ENCODE measurements around the gene ANKS1B. TPM values are rescaled to one million over a fixed set of nuclear protein-coding genes. Genes with fewer than 3 reads are reported as not detected.
A peak's percentile ranks its signal among the peaks of the same experiment; 100 is the strongest.
"Not testable (repeated sequence)": the region's sequence is repeated elsewhere in the genome, so short reads cannot be mapped to it uniquely, and the experiment has no call there.

The ANKS1B gene
- 1 to 10 TPM; 2.1 to 7.4 (median 3.4) TPM for total RNA-seq
- polyA plus RNA-seq = 0.43 TPM
- long read RNA-seq, donor 1, partial matches to known transcripts = 0 of 1 reads
- long read RNA-seq, donor 1, other reads (novel, unspliced or antisense) = 1 of 1 reads
- long read RNA-seq, donor 2, partial matches to known transcripts = 0 of 1 reads
- long read RNA-seq, donor 2, other reads (novel, unspliced or antisense) = 1 of 1 reads
- long read RNA-seq, donor 3 = 0 reads
- long read RNA-seq, donor 4 = 0 reads

- WGBS = 1% methylated on average over 98 of the region's 98 CpGs
- H3K27ac ChIP-seq (ENCODE audit: low read length) = no peak within 1 kb of the TSS
- no peaks in the 10 kb centered on the region for H3K27me3 ChIP-seq (ENCODE audit: control insufficient read depth, insufficient read depth)
- ATAC-seq (peak; percentile 93), DNase-seq (peak; percentile 66 to 85 (median 81))
- intact Hi-C loops (cut with DNase I) = no loop called here
- no peaks in the 10 kb centered on the region for H3K9me3 ChIP-seq (ENCODE audit: control insufficient read depth, low read length)
- H3K4me1 ChIP-seq (ENCODE audit: control insufficient read depth, insufficient read depth, low read length) = no peaks in the 10 kb centered on the region
- H3K4me3 ChIP-seq (ENCODE audit: low read length) = peak within 1 kb of the TSS; percentile 79
Measured at GRCh38 chr12:99984271-99985128, at the start of gene ANKS1B. Gene ANKS1B, minus strand, starts transcription at chr12:99984936. Its CDS starts 699 bp downstream, at chr12:99984237.

- Histone ChIP-seq H3K27me3 (ENCODE audit: control insufficient read depth, insufficient read depth) (no peaks in the 10 kb centered on the region), H3K27ac (ENCODE audit: low read length) (no peak overlapping the region), H3K4me1 (ENCODE audit: control insufficient read depth, insufficient read depth, low read length) (no peaks in the 10 kb centered on the region), H3K9me3 (ENCODE audit: control insufficient read depth, low read length) (no peaks in the 10 kb centered on the region), H3K4me3 (ENCODE audit: low read length) (no peak overlapping the region)
- intact Hi-C loops (cut with DNase I) = no loop called here
- 82% methylated on average over 2 of the region's 2 CpGs for WGBS
- ATAC-seq = no peak
- DNase-seq = no peak
Measured at GRCh38 chr12:100031836-100032235, 47.1 kb upstream of the ANKS1B start.

- H3K4me3 ChIP-seq (ENCODE audit: low read length) = no peak overlapping the region
- no peak overlapping the region for H3K27ac ChIP-seq (ENCODE audit: low read length)
- no peaks in the 10 kb centered on the region for H3K4me1 ChIP-seq (ENCODE audit: control insufficient read depth, insufficient read depth, low read length)
- H3K9me3 ChIP-seq (ENCODE audit: control insufficient read depth, low read length) = no peaks in the 10 kb centered on the region
- ATAC-seq = no peak
- intact Hi-C loops (cut with DNase I) = no loop called here
- H3K27me3 ChIP-seq (ENCODE audit: control insufficient read depth, insufficient read depth) = no peaks in the 10 kb centered on the region
- no peak for DNase-seq
- WGBS = 81% methylated on average over 3 of the region's 3 CpGs
Measured at GRCh38 chr12:100027671-100028070, 42.9 kb upstream of the ANKS1B start.

- no peaks in the 10 kb centered on the region for H3K4me1 ChIP-seq (ENCODE audit: control insufficient read depth, insufficient read depth, low read length)
- no peaks in the 10 kb centered on the region for H3K27me3 ChIP-seq (ENCODE audit: control insufficient read depth, insufficient read depth)
- WGBS = 85% methylated on average over 1 of the region's 1 CpG
- H3K4me3 ChIP-seq (ENCODE audit: low read length) = no peak overlapping the region
- no peak overlapping the region for H3K27ac ChIP-seq (ENCODE audit: low read length)
- intact Hi-C loops (cut with DNase I) = no loop called here
- no peak for ATAC-seq
- no peak for DNase-seq
- no peaks in the 10 kb centered on the region for H3K9me3 ChIP-seq (ENCODE audit: control insufficient read depth, low read length)
Measured at GRCh38 chr12:100026241-100026640, 41.5 kb upstream of the ANKS1B start.

GRCh38 chr12:100024974-100025555, 40.3 kb upstream of the ANKS1B start:
- H3K27ac ChIP-seq (ENCODE audit: low read length) = no peak overlapping the region

GRCh38 chr12:100020370-100020769, 35.6 kb upstream of the ANKS1B start:
- WGBS = 67% methylated on average over 1 of the region's 1 CpG
- intact Hi-C loops (cut with DNase I) = no loop called here
- DNase-seq (no peak), ATAC-seq (no peak)
- Histone ChIP-seq H3K27ac (ENCODE audit: low read length) (no peak overlapping the region), H3K27me3 (ENCODE audit: control insufficient read depth, insufficient read depth) (no peaks in the 10 kb centered on the region), H3K4me1 (ENCODE audit: control insufficient read depth, insufficient read depth, low read length) (no peaks in the 10 kb centered on the region), H3K4me3 (ENCODE audit: low read length) (no peak overlapping the region), H3K9me3 (ENCODE audit: control insufficient read depth, low read length) (no peaks in the 10 kb centered on the region)

More at GRCh38 chr12:100024974-100025555, 40.3 kb upstream of the ANKS1B start:
- intact Hi-C loops (cut with DNase I) = no loop called here
- Histone ChIP-seq H3K27me3 (ENCODE audit: control insufficient read depth, insufficient read depth) (no peaks in the 10 kb centered on the region), H3K9me3 (ENCODE audit: control insufficient read depth, low read length) (no peaks in the 10 kb centered on the region), H3K4me3 (ENCODE audit: low read length) (no peak overlapping the region), H3K4me1 (ENCODE audit: control insufficient read depth, insufficient read depth, low read length) (no peaks in the 10 kb centered on the region)
- DNase-seq (no peak), ATAC-seq (no peak)
- 92% methylated on average over 2 of the region's 2 CpGs for WGBS

GRCh38 chr12:100017056-100017455, 32.3 kb upstream of the ANKS1B start:
- WGBS = 81% methylated on average over 3 of the region's 3 CpGs
- no peak for ATAC-seq
- no peak overlapping the region for H3K27ac ChIP-seq (ENCODE audit: low read length)
- no peaks in the 10 kb centered on the region for H3K4me1 ChIP-seq (ENCODE audit: control insufficient read depth, insufficient read depth, low read length)
- DNase-seq = no peak
- H3K9me3 ChIP-seq (ENCODE audit: control insufficient read depth, low read length) = no peaks in the 10 kb centered on the region
- intact Hi-C loops (cut with DNase I) = no loop called here
- no peaks in the 10 kb centered on the region for H3K27me3 ChIP-seq (ENCODE audit: control insufficient read depth, insufficient read depth)
- H3K4me3 ChIP-seq (ENCODE audit: low read length) = no peak overlapping the region

GRCh38 chr12:100016304-100016703, 31.6 kb upstream of the ANKS1B start:
- H3K27ac ChIP-seq (ENCODE audit: low read length); H3K9me3 ChIP-seq (ENCODE audit: control insufficient read depth, low read length); ATAC-seq; DNase-seq; H3K4me3 ChIP-seq (ENCODE audit: low read length); H3K27me3 ChIP-seq (ENCODE audit: control insufficient read depth, insufficient read depth); intact Hi-C loops (cut with DNase I); H3K4me1 ChIP-seq (ENCODE audit: control insufficient read depth, insufficient read depth, low read length): not testable (repeated sequence)
- WGBS = 93% methylated on average over 4 of the region's 4 CpGs

- H3K4me3 ChIP-seq (ENCODE audit: low read length); H3K4me1 ChIP-seq (ENCODE audit: control insufficient read depth, insufficient read depth, low read length); H3K9me3 ChIP-seq (ENCODE audit: control insufficient read depth, low read length); H3K27me3 ChIP-seq (ENCODE audit: control insufficient read depth, insufficient read depth); H3K27ac ChIP-seq (ENCODE audit: low read length); intact Hi-C loops (cut with DNase I); DNase-seq; ATAC-seq: not testable (repeated sequence)
- WGBS = 72% methylated on average over 9 of the region's 9 CpGs
Measured at GRCh38 chr12:100005846-100006245, 21.1 kb upstream of the ANKS1B start.

GRCh38 chr12:99997806-99998205, 13.1 kb upstream of the ANKS1B start:
- Histone ChIP-seq H3K4me3 (ENCODE audit: low read length) (no peak overlapping the region), H3K9me3 (ENCODE audit: control insufficient read depth, low read length) (no peaks in the 10 kb centered on the region), H3K27me3 (ENCODE audit: control insufficient read depth, insufficient read depth) (no peaks in the 10 kb centered on the region), H3K4me1 (ENCODE audit: control insufficient read depth, insufficient read depth, low read length) (no peaks in the 10 kb centered on the region), H3K27ac (ENCODE audit: low read length) (no peak overlapping the region)
- intact Hi-C loops (cut with DNase I) = no loop called here
- 70% methylated on average over 1 of the region's 1 CpG for WGBS
- ATAC-seq (no peak), DNase-seq (no peak)

GRCh38 chr12:99996095-99996494, 11.4 kb upstream of the ANKS1B start:
- no peak for ATAC-seq
- no peak for DNase-seq
- WGBS = 77% methylated on average over 6 of the region's 6 CpGs

More at GRCh38 chr12:99996095-99996494, 11.4 kb upstream of the ANKS1B start:
- Histone ChIP-seq H3K9me3 (ENCODE audit: control insufficient read depth, low read length) (no peaks in the 10 kb centered on the region), H3K4me1 (ENCODE audit: control insufficient read depth, insufficient read depth, low read length) (no peaks in the 10 kb centered on the region), H3K27ac (ENCODE audit: low read length) (no peak overlapping the region), H3K27me3 (ENCODE audit: control insufficient read depth, insufficient read depth) (no peaks in the 10 kb centered on the region), H3K4me3 (ENCODE audit: low read length) (no peak overlapping the region)
- intact Hi-C loops (cut with DNase I) = no loop called here

Data from right cardiac atrium (tissue), 5 donors.